ENCODE results near the gene PPP1R12C. TPM values are rescaled to one million over a fixed set of nuclear protein-coding genes. Genes with fewer than 3 reads are reported as not detected.
A peak's percentile ranks its signal among the peaks of the same experiment; 100 is the strongest.

The PPP1R12C gene
- total and polyA plus RNA-seq, 12 donors, result 134 to 283 (median 201) TPM

- peaks cover 0 to 49% (median 28%) of the 10 kb centered on the region in 9 donors for H3K4me1 ChIP-seq
- H3K27me3 ChIP-seq, result peaks cover 0 to 83% (median 61%) of the 10 kb centered on the region in 7 donors
- no peaks in the 10 kb centered on the region for H3K9me3 ChIP-seq
- 42 to 49% methylated on average over 61 of the region's 61 CpGs for WGBS, 2 donors
- no peak overlapping the region for H3K27ac ChIP-seq
- no peak for ATAC-seq
- peak overlapping the region in 1 of 10 donors; percentile 60 for H3K4me3 ChIP-seq
- no peak for DNase-seq
- intact Hi-C loops (cut with DNase I), result no loop called here
- no peak for TF ChIP-seq CTCF (IDR thresholded peaks at IDR 0.05)
- H3K36me3 ChIP-seq, result peaks cover 0 to 39% (median 0%) of the 10 kb centered on the region in 9 donors
Observed at GRCh38 chr19:55161571-55162322, 44.3 kb upstream of the PPP1R12C start.

- intact Hi-C loops (cut with DNase I), result no loop called here
- no peak for ATAC-seq
- DNase-seq, result no peak
- peaks cover 0 to 83% (median 61%) of the 10 kb centered on the region in 7 donors for H3K27me3 ChIP-seq
- peaks cover 0 to 44% (median 20%) of the 10 kb centered on the region in 9 donors for H3K4me1 ChIP-seq
- peak overlapping the region in 5 of 10 donors; percentile 52 to 60 (median 58) for H3K4me3 ChIP-seq
- no peak for TF ChIP-seq CTCF (IDR thresholded peaks at IDR 0.05)
- peaks cover 0 to 46% (median 0%) of the 10 kb centered on the region in 9 donors for H3K36me3 ChIP-seq
- no peaks in the 10 kb centered on the region for H3K9me3 ChIP-seq
- whole genome bisulfite sequencing, 2 donors, result 25 to 27% methylated on average over 32 of the region's 32 CpGs
- peak overlapping the region in 2 of 10 donors; percentile 25 to 30 for H3K27ac ChIP-seq
Observed at GRCh38 chr19:55160986-55161365, 43.5 kb upstream of the PPP1R12C start.

GRCh38 chr19:55160128-55160985 is 42.9 kb upstream of the PPP1R12C start:
- WGBS, 2 donors, result 3 to 4% methylated on average over 32 to 33 of the region's 33 CpGs
- intact Hi-C loops (cut with DNase I), result no loop called here
- H3K27me3 ChIP-seq, result peaks cover 0 to 79% (median 56%) of the 10 kb centered on the region in 7 donors
- ATAC-seq, result peak; percentile 20 to 62 (median 56)
- no peaks in the 10 kb centered on the region for H3K9me3 ChIP-seq
- H3K4me1 ChIP-seq, result peaks cover 0 to 41% (median 15%) of the 10 kb centered on the region in 9 donors
- peak overlapping the region in 7 of 10 donors; percentile 71 to 100 (median 95) for H3K27ac ChIP-seq
- peaks cover 0 to 48% (median 0%) of the 10 kb centered on the region in 9 donors for H3K36me3 ChIP-seq
- peak overlapping the region in 9 of 10 donors; percentile 3 to 60 (median 52) for H3K4me3 ChIP-seq
- peak; percentile 84 to 87 for DNase-seq
- TF ChIP-seq CTCF (IDR thresholded peaks at IDR 0.05), result peak; percentile 74 to 89 (median 86)

All from heart right ventricle (tissue), 16 donors.